GM23338 (cell line): ENCODE measurements around the gene GCNT2. TPM values are rescaled to one million over a fixed set of nuclear protein-coding genes. Genes with fewer than 3 reads are reported as not detected.

ENCODE experiments used
- ATAC-seq: fragments of 200-7000 bp; cut with Tn5 transposase; 3 replicates; pipeline ENCODE4 v1.9.1; 2020
- DNase-seq: peaks from one replicate; pipeline ENCODE4 v3.0.0-alpha.2; 2015; ENCODE audit warnings: low spot score
- H2AFZ ChIP-seq: fragments of 200-600 bp; sonication (generic); 2 replicates; pipeline ENCODE4 v1.8.0; 2016; ENCODE audit warnings: antibody characterized with exemption, mild to moderate bottlenecking, moderate library complexity
- H3F3A ChIP-seq: fragments of 200-600 bp; sonication (generic); replicated peaks from 2 replicates; pipeline ENCODE4 v1.8.0; 2017; ENCODE audit warnings: antibody characterized with exemption, mixed run types, low read depth
- H3K27ac ChIP-seq: fragments of 200-600 bp; sonication (generic); 2 replicates; pipeline ENCODE4 v1.6.1; 2016; ENCODE audit warnings: low read depth
- H3K27me3 ChIP-seq: fragments of 200-600 bp; sonication (generic); 2 replicates; pipeline ENCODE4 v1.8.0; 2016; ENCODE audit warnings: mild to moderate bottlenecking, mixed run types, moderate library complexity; ENCODE audit not compliant: insufficient read depth
- H3K36me3 ChIP-seq: fragments of 200-600 bp; sonication (generic); 2 replicates; pipeline ENCODE4 v1.8.0; 2016; ENCODE audit warnings: mild to moderate bottlenecking; ENCODE audit not compliant: insufficient read depth
- H3K4me1 ChIP-seq: fragments of 200-600 bp; sonication (generic); 2 replicates; pipeline ENCODE4 v1.8.0; 2016; ENCODE audit warnings: mild to moderate bottlenecking, moderate library complexity; ENCODE audit not compliant: insufficient read depth
- H3K4me2 ChIP-seq: fragments of 200-600 bp; sonication (generic); 2 replicates; pipeline ENCODE4 v1.7.1; 2017; ENCODE audit warnings: mixed run types
- H3K4me3 ChIP-seq: fragments of 200-600 bp; sonication (generic); 2 replicates; pipeline ENCODE4 v1.6.1; 2016; ENCODE audit warnings: mixed run types
- H3K79me2 ChIP-seq: fragments of 200-600 bp; sonication (generic); replicated peaks from 2 replicates; pipeline ENCODE4 v1.8.0; 2017; ENCODE audit warnings: mild to moderate bottlenecking; ENCODE audit not compliant: insufficient read depth
- H3K9me2 ChIP-seq: fragments of 200-600 bp; sonication (generic); 2 replicates; pipeline ENCODE4 v1.8.0; 2017; ENCODE audit not compliant: insufficient read depth
- H4K20me1 ChIP-seq: fragments of 200-600 bp; sonication (generic); replicated peaks from 2 replicates; pipeline ENCODE4 v1.8.0; 2017; ENCODE audit warnings: mild to moderate bottlenecking; ENCODE audit not compliant: insufficient read depth
- H3K27ac Mint-ChIP-seq: 2 replicates; pipeline ENCODE4 v1.8.0; 2020; ENCODE audit warnings: inconsistent platforms, mild to moderate bottlenecking, moderate library complexity, mixed read lengths
- H3K27me3 Mint-ChIP-seq: 3 replicates; pipeline ENCODE4 v1.8.0; 2022; ENCODE audit warnings: low read depth, mild to moderate bottlenecking, moderate library complexity, mixed read lengths, inconsistent platforms; ENCODE audit not compliant: insufficient read depth, poor library complexity
- H3K36me3 Mint-ChIP-seq: 3 replicates; pipeline ENCODE4 v1.8.0; 2021; ENCODE audit warnings: low read depth, mild to moderate bottlenecking, inconsistent platforms, moderate library complexity, mixed read lengths
- H3K4me1 Mint-ChIP-seq: 3 replicates; pipeline ENCODE4 v1.8.0; 2020; ENCODE audit warnings: mild to moderate bottlenecking, inconsistent platforms, mixed read lengths
- H3K4me3 Mint-ChIP-seq: 3 replicates; pipeline ENCODE4 v1.8.0; 2021; ENCODE audit warnings: moderate library complexity, mild to moderate bottlenecking, inconsistent platforms, mixed read lengths
- H3K9me3 Mint-ChIP-seq: 3 replicates; pipeline ENCODE4 v1.8.0; 2020; ENCODE audit warnings: moderate library complexity, mild to moderate bottlenecking, inconsistent platforms, mixed read lengths
- CREB1 ChIP-seq: fragments of 250-450 bp; sonication (Bioruptor Pico); IDR thresholded peaks from 2 replicates; pipeline ENCODE4 v1.5.0; 2020; ENCODE audit warnings: low read depth, mild to moderate bottlenecking, moderate library complexity
- CTCF ChIP-seq, 2 experiments: fragments of 200-600 bp in 1 of 2; sonication (generic) in 1 of 2; conservative IDR thresholded peaks; 2 replicates each; pipeline versions ENCODE4 v1.5.1 to v1.6.1; 2016 to 2017; ENCODE audit warnings: antibody characterized with exemption in 2 of 2, low read depth in 2 of 2, mild to moderate bottlenecking in 2 of 2, moderate library complexity in 1 of 2
- ETS1 ChIP-seq: IDR thresholded peaks from 2 replicates; pipeline ENCODE4 v1.6.1; 2016; ENCODE audit warnings: antibody characterized with exemption
- EZH2 ChIP-seq: fragments of 200-600 bp; sonication (generic); IDR thresholded peaks from one replicate; pipeline ENCODE4 v1.8.0; 2017; ENCODE audit warnings: antibody characterized with exemption, mild to moderate bottlenecking, low read depth; ENCODE audit not compliant: unreplicated experiment
- EZH2phosphoT487 ChIP-seq: fragments of 200-600 bp; sonication (generic); IDR thresholded peaks from one replicate; pipeline ENCODE4 v1.8.1; 2018; ENCODE audit warnings: antibody characterized with exemption; ENCODE audit not compliant: unreplicated experiment
- JUNB ChIP-seq: IDR thresholded peaks from one replicate; pipeline ENCODE4 v1.6.1; 2016; ENCODE audit warnings: antibody characterized with exemption; ENCODE audit not compliant: unreplicated experiment
- NANOG ChIP-seq: IDR thresholded peaks from 2 replicates; pipeline ENCODE4 v1.6.1; 2016; ENCODE audit warnings: antibody characterized with exemption, borderline replicate concordance
- POLR2AphosphoS5 ChIP-seq: IDR thresholded peaks from 2 replicates; pipeline ENCODE4 v1.6.1; 2016; ENCODE audit warnings: antibody characterized with exemption, low read depth
- REST ChIP-seq: IDR thresholded peaks from one replicate; pipeline ENCODE4 v1.6.1; 2018; ENCODE audit warnings: antibody characterized with exemption; ENCODE audit not compliant: unreplicated experiment
- STAT1 ChIP-seq: IDR thresholded peaks from one replicate; pipeline ENCODE4 v1.6.1; 2016; ENCODE audit warnings: antibody characterized with exemption; ENCODE audit not compliant: unreplicated experiment
- ZNF114 ChIP-seq: fragments of 250-450 bp; sonication (Bioruptor Pico); IDR thresholded peaks from 2 replicates; pipeline ENCODE4 v1.5.0; 2020; ENCODE audit warnings: mild to moderate bottlenecking, moderate library complexity
- ZNF331 ChIP-seq: fragments of 250-450 bp; sonication (Bioruptor Pico); IDR thresholded peaks from 2 replicates; pipeline ENCODE4 v1.5.0; 2020; ENCODE audit warnings: low read depth, mild to moderate bottlenecking, moderate library complexity
- ZNF462 ChIP-seq: fragments of 250-450 bp; sonication (Bioruptor Pico); IDR thresholded peaks from 2 replicates; pipeline ENCODE4 v1.5.0; 2020; ENCODE audit warnings: mild to moderate bottlenecking, moderate library complexity
- polyA plus RNA-seq: library from polyadenylated mRNA; unstranded; fragments of >200 nt; fragmentation: Nextera tagmentation; extraction: Ambion mirVana; gene quantifications from 2 replicates; pipeline ENCODE4 v1.2.1, GENCODE V29; 2016
- total RNA-seq: library from RNA; depleted of rRNA; stranded (reverse); fragments of >200 nt; shearing (Covaris generic); gene quantifications from 2 replicates; pipeline ENCODE4 v1.2.3, GENCODE V29; 2014

The GCNT2 gene
- total and polyA plus RNA-seq, 2 experiments from 2014 or later: 28.3 to 137 TPM

GRCh38 chr6:10552270-10552810 lies 31.2 kb downstream of the GCNT2 start:
- no peaks in the 10 kb centered on the region for H3K27me3 ChIP-seq
- peaks cover 7% of the 10 kb centered on the region for H3K27me3 Mint-ChIP-seq
- peaks cover 24% of the 10 kb centered on the region for H3K79me2 ChIP-seq
- peaks cover 26% of the 10 kb centered on the region for H3K4me1 ChIP-seq
- H3K27ac ChIP-seq: peak overlapping the region; percentile 61
- H3K4me3 Mint-ChIP-seq: no peak overlapping the region
- H3K9me2 ChIP-seq: no peaks in the 10 kb centered on the region
- no peak for ATAC-seq
- no peaks in the 10 kb centered on the region for H4K20me1 ChIP-seq
- peaks cover 12% of the 10 kb centered on the region for H3K36me3 Mint-ChIP-seq
- no peaks in the 10 kb centered on the region for H3K36me3 ChIP-seq
- H3F3A ChIP-seq: no peaks in the 10 kb centered on the region; the same call in 1 of the 2 replicates
- TF ChIP-seq JUNB (no peak), NANOG (no peak), ETS1 (no peak), ZNF462 (no peak), CTCF (conservative IDR thresholded peaks at IDR 0.05; ENCODE audit: low read depth in 2 of 2) (no peak), REST (no peak), ZNF331 (CRISPR knock-in tag) (no peak), POLR2AphosphoS5 (no peak), CREB1 (CRISPR knock-in tag) (no peak), EZH2phosphoT487 (no peak), EZH2 (no peak), STAT1 (no peak), ZNF114 (no peak)
- no peaks in the 10 kb centered on the region; the same call in 2 of the 3 replicates for H3K9me3 Mint-ChIP-seq
- H3K27ac Mint-ChIP-seq: no peak overlapping the region
- no peak overlapping the region for H3K4me3 ChIP-seq
- no peak overlapping the region for H2AFZ ChIP-seq
- H3K4me2 ChIP-seq: no peak overlapping the region
- H3K4me1 Mint-ChIP-seq: peaks cover 32% of the 10 kb centered on the region
- no peak for DNase-seq
